HEK293 (cell line): Measurements from ENCODE around the gene EXT2.

Source experiments
- BCL11B ChIP-seq: fragments of 450-650 bp; formaldehyde crosslinking; IDR thresholded peaks from 2 replicates; pipeline ENCODE4 v1.5.1; 2016; ENCODE audit warnings: low read depth, missing biosample characterization, missing genetic modification characterization
- ELK4 ChIP-seq: IDR thresholded peaks from 2 replicates; pipeline ENCODE4 v1.6.1; 2011; ENCODE audit warnings: mild to moderate bottlenecking, low read depth, low read length, borderline replicate concordance
- GLI4 ChIP-seq: fragments of 450-650 bp; formaldehyde crosslinking; IDR thresholded peaks from 2 replicates; pipeline ENCODE4 v1.5.1; 2016; ENCODE audit warnings: missing biosample characterization, missing genetic modification characterization
- HOXC10 ChIP-seq: sonication (generic); formaldehyde crosslinking; IDR thresholded peaks from 2 replicates; pipeline ENCODE4 v1.8.1; 2023; ENCODE audit warnings: mild to moderate bottlenecking, missing genetic modification reagents
- IKZF3 ChIP-seq: fragments of 450-650 bp; IDR thresholded peaks from 2 replicates; pipeline ENCODE4 v1.5.0; 2018; ENCODE audit warnings: missing biosample characterization, mild to moderate bottlenecking, missing genetic modification characterization, moderate library complexity
- OSR2 ChIP-seq: fragments of 450-650 bp; formaldehyde crosslinking; IDR thresholded peaks from 2 replicates; pipeline ENCODE4 v1.5.1; 2016; ENCODE audit warnings: missing biosample characterization, missing genetic modification characterization
- SALL2 ChIP-seq: fragments of 450-650 bp; formaldehyde crosslinking; IDR thresholded peaks from 2 replicates; pipeline ENCODE4 v1.5.0; 2017; ENCODE audit warnings: missing biosample characterization, mild to moderate bottlenecking, missing genetic modification characterization, borderline replicate concordance
- SCRT1 ChIP-seq: fragments of 450-650 bp; formaldehyde crosslinking; IDR thresholded peaks from 2 replicates; pipeline ENCODE4 v1.5.1; 2016; ENCODE audit warnings: missing biosample characterization, missing genetic modification characterization, borderline replicate concordance
- TRIM28 ChIP-seq: IDR thresholded peaks from 2 replicates; pipeline ENCODE4 v1.6.1; 2011; ENCODE audit warnings: low read length, control low read depth, borderline replicate concordance
- ZBTB48 ChIP-seq: fragments of 450-650 bp; formaldehyde crosslinking; IDR thresholded peaks from 2 replicates; pipeline ENCODE4 v1.5.1; 2016; ENCODE audit warnings: missing biosample characterization, missing genetic modification characterization
- ZBTB8A ChIP-seq: fragments of 450-650 bp; formaldehyde crosslinking; IDR thresholded peaks from 2 replicates; pipeline ENCODE4 v1.5.1; 2016; ENCODE audit warnings: missing biosample characterization, missing genetic modification characterization
- ZNF112 ChIP-seq: fragments of 450-650 bp; formaldehyde crosslinking; IDR thresholded peaks from 2 replicates; pipeline ENCODE4 v1.5.0; 2017; ENCODE audit warnings: missing biosample characterization, missing genetic modification characterization
- ZNF146 ChIP-seq: fragments of 450-650 bp; formaldehyde crosslinking; IDR thresholded peaks from 2 replicates; pipeline ENCODE4 v1.5.1; 2016; ENCODE audit warnings: missing biosample characterization, missing genetic modification characterization
- ZNF155 ChIP-seq: fragments of 450-650 bp; formaldehyde crosslinking; IDR thresholded peaks from 2 replicates; pipeline ENCODE4 v1.5.1; 2016; ENCODE audit warnings: missing biosample characterization, missing genetic modification characterization
- ZNF221 ChIP-seq: fragments of 450-650 bp; formaldehyde crosslinking; IDR thresholded peaks from 2 replicates; pipeline ENCODE4 v1.5.1; 2017; ENCODE audit warnings: missing biosample characterization, missing genetic modification characterization, borderline replicate concordance
- ZNF266 ChIP-seq: fragments of 450-650 bp; formaldehyde crosslinking; IDR thresholded peaks from 2 replicates; pipeline ENCODE4 v1.5.1; 2016; ENCODE audit warnings: missing biosample characterization, missing genetic modification characterization, low read depth
- ZNF280D ChIP-seq: fragments of 450-650 bp; formaldehyde crosslinking; IDR thresholded peaks from 2 replicates; pipeline ENCODE4 v1.5.1; 2016; ENCODE audit warnings: missing biosample characterization, missing genetic modification characterization
- ZNF391 ChIP-seq: fragments of 450-650 bp; formaldehyde crosslinking; IDR thresholded peaks from 2 replicates; pipeline ENCODE4 v1.5.1; 2016; ENCODE audit warnings: low read depth, missing biosample characterization, missing genetic modification characterization, borderline replicate concordance
- ZNF416 ChIP-seq: fragments of 450-650 bp; formaldehyde crosslinking; IDR thresholded peaks from 2 replicates; pipeline ENCODE4 v1.5.1; 2016; ENCODE audit warnings: missing biosample characterization, missing genetic modification characterization
- ZNF521 ChIP-seq: fragments of 450-650 bp; formaldehyde crosslinking; IDR thresholded peaks from 2 replicates; pipeline ENCODE4 v1.5.1; 2017; ENCODE audit warnings: missing biosample characterization, mild to moderate bottlenecking, missing genetic modification characterization
- ZNF548 ChIP-seq: fragments of 450-650 bp; formaldehyde crosslinking; IDR thresholded peaks from 2 replicates; pipeline ENCODE4 v1.5.1; 2016; ENCODE audit warnings: missing biosample characterization, missing genetic modification characterization
- ZNF555 ChIP-seq: fragments of 450-650 bp; formaldehyde crosslinking; conservative IDR thresholded peaks from 2 replicates; pipeline ENCODE4 v1.5.1; 2017; ENCODE audit warnings: missing biosample characterization, mild to moderate bottlenecking, missing genetic modification characterization, inconsistent platforms
- ZNF571 ChIP-seq: fragments of 450-650 bp; formaldehyde crosslinking; IDR thresholded peaks from 2 replicates; pipeline ENCODE4 v1.5.0; 2017; ENCODE audit warnings: missing biosample characterization, missing genetic modification characterization
- ZNF585B ChIP-seq: fragments of 450-650 bp; formaldehyde crosslinking; IDR thresholded peaks from 2 replicates; pipeline ENCODE4 v1.5.1; 2016; ENCODE audit warnings: missing biosample characterization, missing genetic modification characterization
- ZNF600 ChIP-seq: fragments of 450-650 bp; formaldehyde crosslinking; IDR thresholded peaks from 2 replicates; pipeline ENCODE4 v1.5.1; 2016; ENCODE audit warnings: missing biosample characterization, missing genetic modification characterization
- ZNF623 ChIP-seq: fragments of 450-650 bp; formaldehyde crosslinking; IDR thresholded peaks from 2 replicates; pipeline ENCODE4 v1.5.1; 2016; ENCODE audit warnings: missing biosample characterization, missing genetic modification characterization
- ZNF692 ChIP-seq: fragments of 450-650 bp; formaldehyde crosslinking; IDR thresholded peaks from 2 replicates; pipeline ENCODE4 v1.5.1; 2016; ENCODE audit warnings: missing biosample characterization, missing genetic modification characterization
- ZNF792 ChIP-seq: fragments of 450-650 bp; formaldehyde crosslinking; IDR thresholded peaks from 2 replicates; pipeline ENCODE4 v1.5.1; 2016; ENCODE audit warnings: missing biosample characterization, missing genetic modification characterization
- ZNF843 ChIP-seq: fragments of 450-650 bp; formaldehyde crosslinking; IDR thresholded peaks from 2 replicates; pipeline ENCODE4 v1.5.1; 2016; ENCODE audit warnings: missing biosample characterization, missing genetic modification characterization
- ZXDB ChIP-seq: fragments of 450-650 bp; formaldehyde crosslinking; IDR thresholded peaks from 2 replicates; pipeline ENCODE4 v1.5.1; 2016; ENCODE audit warnings: missing biosample characterization, missing genetic modification characterization
- TF ChIP-seq, protein P1 (sequence below): fragments of 450-650 bp; formaldehyde crosslinking; IDR thresholded peaks from 2 replicates; pipeline ENCODE4 v1.5.1; 2017; ENCODE audit warnings: missing biosample characterization, missing genetic modification characterization
- TF ChIP-seq, protein P2 (sequence below): fragments of 450-650 bp; formaldehyde crosslinking; IDR thresholded peaks from 2 replicates; pipeline ENCODE4 v1.5.1; 2016; ENCODE audit warnings: missing biosample characterization, missing genetic modification characterization
- TF ChIP-seq, protein P3 (sequence below): fragments of 450-650 bp; formaldehyde crosslinking; IDR thresholded peaks from 2 replicates; pipeline ENCODE4 v1.5.1; 2016; ENCODE audit warnings: missing biosample characterization, missing genetic modification characterization

The EXT2 gene

DNA sequence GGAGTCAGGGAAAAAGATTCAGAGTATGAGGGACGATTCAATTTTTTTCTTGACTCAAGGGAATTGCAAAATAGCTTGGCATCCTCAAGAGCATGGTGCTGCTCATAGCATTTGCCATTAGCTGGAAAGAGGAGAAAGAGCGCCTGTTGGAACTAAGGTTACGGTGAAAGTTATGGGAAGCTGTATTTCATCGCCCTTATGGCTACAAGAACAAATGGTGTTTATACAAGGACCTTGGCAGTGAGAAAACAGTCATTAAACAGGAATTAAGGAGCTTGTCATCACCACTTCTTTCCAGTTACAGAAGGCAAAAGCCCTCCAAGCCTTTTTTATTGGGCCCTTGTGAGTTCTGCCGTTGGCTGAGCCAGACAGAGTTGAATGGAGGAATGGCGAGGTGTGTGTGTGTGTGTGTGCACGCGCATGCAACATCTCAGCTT lies 140.3 kb downstream of the EXT2 start (continued):
- no peak for TF ChIP-seq ZNF555 (tag by site-specific recombination)
- TF ChIP-seq, protein P1, sequence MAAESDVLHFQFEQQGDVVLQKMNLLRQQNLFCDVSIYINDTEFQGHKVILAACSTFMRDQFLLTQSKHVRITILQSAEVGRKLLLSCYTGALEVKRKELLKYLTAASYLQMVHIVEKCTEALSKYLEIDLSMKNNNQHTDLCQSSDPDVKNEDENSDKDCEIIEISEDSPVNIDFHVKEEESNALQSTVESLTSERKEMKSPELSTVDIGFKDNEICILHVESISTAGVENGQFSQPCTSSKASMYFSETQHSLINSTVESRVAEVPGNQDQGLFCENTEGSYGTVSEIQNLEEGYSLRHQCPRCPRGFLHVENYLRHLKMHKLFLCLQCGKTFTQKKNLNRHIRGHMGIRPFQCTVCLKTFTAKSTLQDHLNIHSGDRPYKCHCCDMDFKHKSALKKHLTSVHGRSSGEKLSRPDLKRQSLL: no peak
- TF ChIP-seq ZNF266 (tag by site-specific recombination): no peak
- TF ChIP-seq ZBTB8A (tag by site-specific recombination): no peak
- TF ChIP-seq IKZF3 (tag by site-specific recombination): no peak
- no peak for TF ChIP-seq ZNF623 (tag by site-specific recombination)
- TF ChIP-seq SCRT1 (tag by site-specific recombination): 0 out of 2 replicates have a peak, but pooled peaks have one; percentile 20
- no peak for TF ChIP-seq ZNF792 (tag by site-specific recombination)
- TF ChIP-seq BCL11B: no peak
- TF ChIP-seq ZXDB (tag by site-specific recombination): no peak
- TF ChIP-seq TRIM28: no peak
- TF ChIP-seq SALL2 (tag by site-specific recombination): no peak
- no peak for TF ChIP-seq ZNF585B (tag by site-specific recombination)
- TF ChIP-seq ZNF571 (tag by site-specific recombination): no peak
- no peak for TF ChIP-seq ZBTB48 (tag by site-specific recombination)
- TF ChIP-seq HOXC10 (CRISPR knock-in tag): no peak
- no peak for TF ChIP-seq ZNF391 (tag by site-specific recombination)
- TF ChIP-seq, protein P2, sequence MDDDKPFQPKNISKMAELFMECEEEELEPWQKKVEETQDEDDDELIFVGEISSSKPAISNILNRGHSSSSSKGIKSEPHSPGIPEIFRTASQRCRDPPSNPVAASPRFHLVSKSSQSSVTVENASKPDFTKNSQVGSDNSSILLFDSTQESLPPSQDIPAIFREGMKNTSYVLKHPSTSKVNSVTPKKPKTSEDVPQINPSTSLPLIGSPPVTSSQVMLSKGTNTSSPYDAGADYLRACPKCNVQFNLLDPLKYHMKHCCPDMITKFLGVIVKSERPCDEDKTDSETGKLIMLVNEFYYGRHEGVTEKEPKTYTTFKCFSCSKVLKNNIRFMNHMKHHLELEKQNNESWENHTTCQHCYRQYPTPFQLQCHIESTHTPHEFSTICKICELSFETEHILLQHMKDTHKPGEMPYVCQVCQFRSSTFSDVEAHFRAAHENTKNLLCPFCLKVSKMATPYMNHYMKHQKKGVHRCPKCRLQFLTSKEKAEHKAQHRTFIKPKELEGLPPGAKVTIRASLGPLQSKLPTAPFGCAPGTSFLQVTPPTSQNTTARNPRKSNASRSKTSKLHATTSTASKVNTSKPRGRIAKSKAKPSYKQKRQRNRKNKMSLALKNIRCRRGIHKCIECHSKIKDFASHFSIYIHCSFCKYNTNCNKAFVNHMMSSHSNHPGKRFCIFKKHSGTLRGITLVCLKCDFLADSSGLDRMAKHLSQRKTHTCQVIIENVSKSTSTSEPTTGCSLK: no peak
- no peak for TF ChIP-seq ZNF221 (tag by site-specific recombination)
- peak; percentile 74; the same call in 1 of the 2 replicates for TF ChIP-seq OSR2 (tag by site-specific recombination)
- no peak for TF ChIP-seq ELK4
- no peak for TF ChIP-seq ZNF112
- TF ChIP-seq, protein P3, sequence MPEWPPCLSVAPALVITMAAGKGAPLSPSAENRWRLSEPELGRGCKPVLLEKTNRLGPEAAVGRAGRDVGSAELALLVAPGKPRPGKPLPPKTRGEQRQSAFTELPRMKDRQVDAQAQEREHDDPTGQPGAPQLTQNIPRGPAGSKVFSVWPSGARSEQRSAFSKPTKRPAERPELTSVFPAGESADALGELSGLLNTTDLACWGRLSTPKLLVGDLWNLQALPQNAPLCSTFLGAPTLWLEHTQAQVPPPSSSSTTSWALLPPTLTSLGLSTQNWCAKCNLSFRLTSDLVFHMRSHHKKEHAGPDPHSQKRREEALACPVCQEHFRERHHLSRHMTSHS (tag by site-specific recombination): 0 out of 2 replicates have a peak, but pooled peaks have one; percentile 36
- TF ChIP-seq ZNF843 (tag by site-specific recombination): no peak
- no peak for TF ChIP-seq ZNF548
- no peak for TF ChIP-seq ZNF155
- no peak for TF ChIP-seq ZNF600 (tag by site-specific recombination)
- TF ChIP-seq ZNF416 (tag by site-specific recombination): no peak
- no peak for TF ChIP-seq ZNF146 (tag by site-specific recombination)
- no peak for TF ChIP-seq ZNF692 (tag by site-specific recombination)
- no peak for TF ChIP-seq GLI4 (tag by site-specific recombination)
- no peak for TF ChIP-seq ZNF521 (tag by site-specific recombination)
- TF ChIP-seq ZNF280D (tag by site-specific recombination): no peak
